ENCODE results near the gene SORCS2.

DNA sequence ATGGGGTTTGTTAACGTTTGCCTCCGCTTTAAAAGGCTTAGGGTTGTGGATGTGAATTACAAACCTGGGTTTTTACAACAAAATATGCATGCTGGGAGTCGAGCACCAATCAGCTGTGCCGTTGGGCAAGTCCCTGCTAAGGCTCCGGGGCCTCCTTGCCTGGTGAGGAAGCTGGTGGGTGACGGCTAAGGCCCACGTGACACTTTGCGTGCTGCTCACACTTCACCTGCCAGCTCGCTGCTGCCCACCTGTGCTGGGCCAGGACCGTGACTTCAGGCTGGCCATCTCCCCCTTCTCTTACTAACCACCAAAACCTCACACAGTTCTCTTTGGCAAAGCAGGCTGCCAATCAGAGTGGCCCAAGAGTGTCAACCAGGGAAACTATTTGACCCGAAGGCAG is 569.0 kb downstream of the SORCS2 start:
- TF ChIP-seq, protein P1, sequence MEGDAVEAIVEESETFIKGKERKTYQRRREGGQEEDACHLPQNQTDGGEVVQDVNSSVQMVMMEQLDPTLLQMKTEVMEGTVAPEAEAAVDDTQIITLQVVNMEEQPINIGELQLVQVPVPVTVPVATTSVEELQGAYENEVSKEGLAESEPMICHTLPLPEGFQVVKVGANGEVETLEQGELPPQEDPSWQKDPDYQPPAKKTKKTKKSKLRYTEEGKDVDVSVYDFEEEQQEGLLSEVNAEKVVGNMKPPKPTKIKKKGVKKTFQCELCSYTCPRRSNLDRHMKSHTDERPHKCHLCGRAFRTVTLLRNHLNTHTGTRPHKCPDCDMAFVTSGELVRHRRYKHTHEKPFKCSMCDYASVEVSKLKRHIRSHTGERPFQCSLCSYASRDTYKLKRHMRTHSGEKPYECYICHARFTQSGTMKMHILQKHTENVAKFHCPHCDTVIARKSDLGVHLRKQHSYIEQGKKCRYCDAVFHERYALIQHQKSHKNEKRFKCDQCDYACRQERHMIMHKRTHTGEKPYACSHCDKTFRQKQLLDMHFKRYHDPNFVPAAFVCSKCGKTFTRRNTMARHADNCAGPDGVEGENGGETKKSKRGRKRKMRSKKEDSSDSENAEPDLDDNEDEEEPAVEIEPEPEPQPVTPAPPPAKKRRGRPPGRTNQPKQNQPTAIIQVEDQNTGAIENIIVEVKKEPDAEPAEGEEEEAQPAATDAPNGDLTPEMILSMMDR (IDR thresholded peaks at IDR 0.05): no peak
- TF ChIP-seq POLR2AphosphoS5 (IDR thresholded peaks at IDR 0.05): no peak
- no peak for TF ChIP-seq EP300 (IDR thresholded peaks at IDR 0.05)
